Measurements from ENCODE around the gene AP3B1. TPM values are rescaled to one million over a fixed set of nuclear protein-coding genes. Genes with fewer than 3 reads are reported as not detected.

The AP3B1 gene
- polyA plus RNA-seq, 1 experiment, result 67.0 TPM

- DNase-seq (ENCODE audit: low read depth, low spot score), result no peak
- peak; percentile 48 for TF ChIP-seq CTCF (IDR thresholded peaks at IDR 0.05; ENCODE audit: low read depth, low read length)
- ChIA-PET CTCF (interaction anchor here (0.7 to 1.4 kb wide), 10 partner anchors 11 to 709 kb away, joined by 3 to 5 read pairs (median 4); no protein-coding TSS in a partner anchor), POLR2A (no interaction called here)
- H3K9me3 ChIP-seq (ENCODE audit: control insufficient read depth, insufficient read depth, low read length), result no peaks in the 10 kb centered on the region
- H3K4me3 ChIP-seq (ENCODE audit: low read depth, low read length), result no peak overlapping the region
- no peaks in the 10 kb centered on the region for H3K27me3 ChIP-seq (ENCODE audit: control insufficient read depth, insufficient read depth, low read length)
- no peak overlapping the region for H3K27ac ChIP-seq (ENCODE audit: low read depth, low read length)
Observed at GRCh38 chr5:78269088-78269703, 25.3 kb downstream of the AP3B1 start.

GRCh38 chr5:78268356-78268755 lies 26.1 kb downstream of the AP3B1 start:
- Histone ChIP-seq H3K9me3 (ENCODE audit: control insufficient read depth, insufficient read depth, low read length) (no peaks in the 10 kb centered on the region), H3K4me3 (ENCODE audit: low read depth, low read length) (no peak overlapping the region), H3K27ac (ENCODE audit: low read depth, low read length) (no peak overlapping the region), H3K27me3 (ENCODE audit: control insufficient read depth, insufficient read depth, low read length) (no peaks in the 10 kb centered on the region)
- no peak for TF ChIP-seq CTCF (IDR thresholded peaks at IDR 0.05; ENCODE audit: low read depth, low read length)
- CTCF ChIA-PET, result interaction anchor here (0.9 to 1.5 kb wide), 10 partner anchors 9 to 708 kb away, joined by 3 to 5 read pairs (median 4); no protein-coding TSS in a partner anchor
- DNase-seq (ENCODE audit: low read depth, low spot score), result no peak
- POLR2A ChIA-PET, result no interaction called here

- TF ChIP-seq CTCF (IDR thresholded peaks at IDR 0.05; ENCODE audit: low read depth, low read length), result no peak
- no peak for DNase-seq (ENCODE audit: low read depth, low spot score)
- POLR2A ChIA-PET, result no interaction called here
Observed at GRCh38 chr5:78265163-78265562, 29.3 kb downstream of the AP3B1 start.

GRCh38 chr5:78264600-78264999 lies 29.9 kb downstream of the AP3B1 start:
- no peak for DNase-seq (ENCODE audit: low read depth, low spot score)
- no peak for TF ChIP-seq CTCF (IDR thresholded peaks at IDR 0.05; ENCODE audit: low read depth, low read length)
- ChIA-PET CTCF (no interaction called here), POLR2A (no interaction called here)
- Histone ChIP-seq H3K9me3 (ENCODE audit: control insufficient read depth, insufficient read depth, low read length) (no peaks in the 10 kb centered on the region), H3K27me3 (ENCODE audit: control insufficient read depth, insufficient read depth, low read length) (no peaks in the 10 kb centered on the region), H3K27ac (ENCODE audit: low read depth, low read length) (no peak overlapping the region), H3K4me3 (ENCODE audit: low read depth, low read length) (no peak overlapping the region)

More at GRCh38 chr5:78265163-78265562, 29.3 kb downstream of the AP3B1 start:
- CTCF ChIA-PET, result interaction anchor here (0.6 kb wide), 1 partner anchor 413 kb away, joined by 5 read pairs; no protein-coding TSS in a partner anchor
- no peak overlapping the region for H3K27ac ChIP-seq (ENCODE audit: low read depth, low read length)
- H3K4me3 ChIP-seq (ENCODE audit: low read depth, low read length), result no peak overlapping the region
- H3K9me3 ChIP-seq (ENCODE audit: control insufficient read depth, insufficient read depth, low read length), result no peaks in the 10 kb centered on the region
- H3K27me3 ChIP-seq (ENCODE audit: control insufficient read depth, insufficient read depth, low read length), result no peaks in the 10 kb centered on the region

GRCh38 chr5:78260771-78261170 lies 33.7 kb downstream of the AP3B1 start:
- no peak for TF ChIP-seq CTCF (IDR thresholded peaks at IDR 0.05; ENCODE audit: low read depth, low read length)
- Histone ChIP-seq H3K9me3 (ENCODE audit: control insufficient read depth, insufficient read depth, low read length) (no peaks in the 10 kb centered on the region; the same call in 1 of the 2 replicates), H3K27me3 (ENCODE audit: control insufficient read depth, insufficient read depth, low read length) (no peaks in the 10 kb centered on the region), H3K4me3 (ENCODE audit: low read depth, low read length) (no peak overlapping the region), H3K27ac (ENCODE audit: low read depth, low read length) (no peak overlapping the region)
- ChIA-PET CTCF (no interaction called here), POLR2A (no interaction called here)
- DNase-seq (ENCODE audit: low read depth, low spot score), result peak; percentile 24

Data from AG04450 (cell line).